ENCODE measurements around the gene SRSF4.

The SRSF4 gene

GRCh38 chr1:29171089-29171488, 10.6 kb downstream of the SRSF4 start:
- Histone ChIP-seq H3K9me2 (replicated peaks; ENCODE audit: control insufficient read depth, low read length) (no peaks in the 10 kb centered on the region), H3K27me3 (ENCODE audit: control insufficient read depth, low read length) (no peaks in the 10 kb centered on the region), H3K27ac (ENCODE audit: low read depth, low read length) (no peak overlapping the region), H3K4me3 (ENCODE audit: low read length) (no peak overlapping the region), H3K36me3 (ENCODE audit: control insufficient read depth, low read length) (peaks cover 74% of the 10 kb centered on the region), H3K4me2 (ENCODE audit: low read length) (peak overlapping the region; percentile 5; the same call in 1 of the 2 replicates), H3K4me1 (ENCODE audit: control insufficient read depth, low read length) (peaks cover 15% of the 10 kb centered on the region), H3F3A (ENCODE audit: control insufficient read depth, insufficient read depth) (peaks cover 10% of the 10 kb centered on the region), H3K79me2 (ENCODE audit: control insufficient read depth, low read length) (peaks cover 99% of the 10 kb centered on the region), H4K20me1 (ENCODE audit: control insufficient read depth, insufficient read depth, low read depth, low read length) (peaks cover 22% of the 10 kb centered on the region; the same call in 1 of the 2 replicates), H3K9me3 (ENCODE audit: control insufficient read depth, insufficient read depth, low read length) (no peaks in the 10 kb centered on the region)
- TF ChIP-seq EZH2phosphoT487 (IDR thresholded peaks at IDR 0.05; ENCODE audit: borderline replicate concordance, low read length) (no peak), CTCF (IDR thresholded peaks at IDR 0.05; ENCODE audit: low read depth, low read length, poor library complexity, severe bottlenecking) (no peak)

- Histone ChIP-seq H3K4me1 (ENCODE audit: control insufficient read depth, low read length) (peaks cover 15% of the 10 kb centered on the region), H3K4me3 (ENCODE audit: low read length) (no peak overlapping the region), H3F3A (ENCODE audit: control insufficient read depth, insufficient read depth) (peaks cover 12% of the 10 kb centered on the region), H3K79me2 (ENCODE audit: control insufficient read depth, low read length) (peaks cover 100% of the 10 kb centered on the region), H3K36me3 (ENCODE audit: control insufficient read depth, low read length) (peaks cover 81% of the 10 kb centered on the region), H3K9me3 (ENCODE audit: control insufficient read depth, insufficient read depth, low read length) (no peaks in the 10 kb centered on the region), H4K20me1 (ENCODE audit: control insufficient read depth, insufficient read depth, low read depth, low read length) (peaks cover 22% of the 10 kb centered on the region; the same call in 1 of the 2 replicates), H3K9me2 (replicated peaks; ENCODE audit: control insufficient read depth, low read length) (no peaks in the 10 kb centered on the region), H3K27ac (ENCODE audit: low read depth, low read length) (no peak overlapping the region), H3K27me3 (ENCODE audit: control insufficient read depth, low read length) (no peaks in the 10 kb centered on the region), H3K4me2 (ENCODE audit: low read length) (no peak overlapping the region)
- TF ChIP-seq CTCF (IDR thresholded peaks at IDR 0.05; ENCODE audit: low read depth, low read length, poor library complexity, severe bottlenecking) (no peak), EZH2phosphoT487 (IDR thresholded peaks at IDR 0.05; ENCODE audit: borderline replicate concordance, low read length) (no peak)
These were observed 11.7 kb downstream of the SRSF4 start for GRCh38 chr1:29169976-29170375.

- H3K4me3 ChIP-seq (ENCODE audit: low read length) = no peak overlapping the region
- H3K79me2 ChIP-seq (ENCODE audit: control insufficient read depth, low read length) = peaks cover 100% of the 10 kb centered on the region
- no peaks in the 10 kb centered on the region for H3K9me2 ChIP-seq (replicated peaks; ENCODE audit: control insufficient read depth, low read length)
- H3K27me3 ChIP-seq (ENCODE audit: control insufficient read depth, low read length) = no peaks in the 10 kb centered on the region
- peaks cover 22% of the 10 kb centered on the region; the same call in 1 of the 2 replicates for H4K20me1 ChIP-seq (ENCODE audit: control insufficient read depth, insufficient read depth, low read depth, low read length)
- peaks cover 96% of the 10 kb centered on the region for H3K36me3 ChIP-seq (ENCODE audit: control insufficient read depth, low read length)
- peaks cover 15% of the 10 kb centered on the region for H3K4me1 ChIP-seq (ENCODE audit: control insufficient read depth, low read length)
- H3K4me2 ChIP-seq (ENCODE audit: low read length) = no peak overlapping the region
- no peak overlapping the region for H3K27ac ChIP-seq (ENCODE audit: low read depth, low read length)
- TF ChIP-seq CTCF (IDR thresholded peaks at IDR 0.05; ENCODE audit: low read depth, low read length, poor library complexity, severe bottlenecking) (no peak), EZH2phosphoT487 (IDR thresholded peaks at IDR 0.05; ENCODE audit: borderline replicate concordance, low read length) (no peak)
- peaks cover 12% of the 10 kb centered on the region for H3F3A ChIP-seq (ENCODE audit: control insufficient read depth, insufficient read depth)
- H3K9me3 ChIP-seq (ENCODE audit: control insufficient read depth, insufficient read depth, low read length) = no peaks in the 10 kb centered on the region
These were observed 13.8 kb downstream of the SRSF4 start for GRCh38 chr1:29167904-29168303.
